Mammary epithelial cell (primary cell): ENCODE measurements around the gene CDK14.

Source experiments
- CTCF ChIP-seq, 2 donors: IDR thresholded peaks in 1 of 2; conservative IDR thresholded peaks in 1 of 2; 2 replicates each; pipeline ENCODE4 v1.5.1; 2011 to 2012; ENCODE audit warnings: inconsistent platforms in 2 of 2, low read length in 2 of 2, mild to moderate bottlenecking in 2 of 2, control low read depth in 1 of 2, low read depth in 1 of 2; ENCODE audit not compliant: insufficient read depth in 1 of 2; ENCODE audit errors: extremely low read depth in 1 of 2
- EZH2 ChIP-seq: IDR thresholded peaks from 2 replicates; pipeline ENCODE4 v1.6.1; 2012; ENCODE audit warnings: low read length, inconsistent platforms, borderline replicate concordance

- TF ChIP-seq CTCF (conservative IDR thresholded peaks at IDR 0.05 in 1 of 2, IDR thresholded peaks at IDR 0.05 in 1 of 2; ENCODE audit: extremely low read depth in 1 of 2, insufficient read depth in 1 of 2, low read depth in 1 of 2, low read length in 2 of 2), result peak; percentile 20 to 43
- no peak for TF ChIP-seq EZH2
Measured at GRCh38 chr7:90552521-90552920, 43.6 kb upstream of the CDK14 start.
